ENCODE results near the gene DCAF11. TPM values are rescaled to one million over a fixed set of nuclear protein-coding genes. Genes with fewer than 3 reads are reported as not detected.

Gene DCAF11
- total RNA-seq, 1 experiment from 2014 or later, result 68.2 TPM

GRCh38 chr14:24133735-24134134, 19.2 kb downstream of the DCAF11 start:
- Histone ChIP-seq H3K4me1 (ENCODE audit: insufficient read depth, low read length) (peaks cover 14% of the 10 kb centered on the region), H3K36me3 (ENCODE audit: low read depth, low read length) (peaks cover 11% of the 10 kb centered on the region; the same call in 1 of the 2 replicates), H3K9me3 (ENCODE audit: low read length) (no peaks in the 10 kb centered on the region), H3K79me2 (ENCODE audit: low read length) (peaks cover 13% of the 10 kb centered on the region), H3K4me3 (ENCODE audit: low read length) (no peak overlapping the region), H3K4me2 (ENCODE audit: low read length) (no peak overlapping the region), H3F3A (ENCODE audit: low read length, unreplicated experiment) (no peaks in the 10 kb centered on the region), H4K20me1 (ENCODE audit: low read length) (no peaks in the 10 kb centered on the region), H3K27ac (ENCODE audit: low read length) (no peak overlapping the region), H3K9me2 (replicated peaks; ENCODE audit: low read length) (no peaks in the 10 kb centered on the region), H3K9ac (ENCODE audit: low read length) (no peak overlapping the region), H3K27me3 (ENCODE audit: low read length) (no peaks in the 10 kb centered on the region), H2AFZ (ENCODE audit: low read length) (no peak overlapping the region)
- ATAC-seq (no peak), DNase-seq (no peak)
- ChIA-PET POLR2A (ENCODE audit: unreplicated experiment) (no interaction called here), CTCF (interaction anchor here (0.7 to 1.0 kb wide), 2 partner anchors 32 to 75 kb away, joined by 3 to 6 read pairs; no protein-coding TSS in a partner anchor)
- intact Hi-C loops (cut with micrococcal nuclease), result no loop called here
- BruUV-seq (replicated peaks), result no TSS peak
- no peak for TF ChIP-seq CTCF (conservative IDR thresholded peaks at IDR 0.05; ENCODE audit: low read depth, low read length)
- no peak for TF ChIP-seq EZH2 (IDR thresholded peaks at IDR 0.05; ENCODE audit: low read length, unreplicated experiment)
- TF ChIP-seq EZH2phosphoT487 (IDR thresholded peaks at IDR 0.05; ENCODE audit: borderline replicate concordance, low read length), result no peak

GRCh38 chr14:24135584-24135833, 20.9 kb downstream of the DCAF11 start:
- Histone ChIP-seq H3K9ac (ENCODE audit: low read length) (peak overlapping the region; percentile 27; the same call in 1 of the 2 replicates), H3K27ac (ENCODE audit: low read length) (no peak overlapping the region), H3K9me2 (replicated peaks; ENCODE audit: low read length) (no peaks in the 10 kb centered on the region), H3K27me3 (ENCODE audit: low read length) (no peaks in the 10 kb centered on the region), H3K79me2 (ENCODE audit: low read length) (peaks cover 31% of the 10 kb centered on the region), H3K4me1 (ENCODE audit: insufficient read depth, low read length) (peaks cover 23% of the 10 kb centered on the region), H4K20me1 (ENCODE audit: low read length) (no peaks in the 10 kb centered on the region), H3K4me3 (ENCODE audit: low read length) (peak overlapping the region; percentile 95), H3K9me3 (ENCODE audit: low read length) (no peaks in the 10 kb centered on the region), H3F3A (ENCODE audit: low read length, unreplicated experiment) (no peaks in the 10 kb centered on the region), H2AFZ (ENCODE audit: low read length) (peak overlapping the region; percentile 93), H3K36me3 (ENCODE audit: low read depth, low read length) (peaks cover 17% of the 10 kb centered on the region; the same call in 1 of the 2 replicates), H3K4me2 (ENCODE audit: low read length) (peak overlapping the region; percentile 93)
- TF ChIP-seq EZH2 (IDR thresholded peaks at IDR 0.05; ENCODE audit: low read length, unreplicated experiment) (no peak), CTCF (conservative IDR thresholded peaks at IDR 0.05; ENCODE audit: low read depth, low read length) (no peak), EZH2phosphoT487 (IDR thresholded peaks at IDR 0.05; ENCODE audit: borderline replicate concordance, low read length) (no peak)
- DNase-seq, result no peak
- ChIA-PET CTCF (interaction anchor here (1.0 to 1.2 kb wide), 2 partner anchors 21 to 27 kb away, joined by 4 to 6 read pairs; partner anchors contain the start of genes DCAF11 and NRL), POLR2A (ENCODE audit: unreplicated experiment) (interaction anchor here (1.4 to 2.0 kb wide), 2 partner anchors 11 to 21 kb away, joined by 14 read pairs; partner anchors contain the start of genes DCAF11, NRL and RNF31)
- ATAC-seq, result no peak; the same call in 1 of the 2 replicates
- no TSS peak for BruUV-seq (replicated peaks)
- intact Hi-C loops (cut with micrococcal nuclease), result no loop called here
